Measurements from ENCODE around the gene MMS19.
"Not testable (repeated sequence)": the region's sequence is repeated elsewhere in the genome, so short reads cannot be mapped to it uniquely, and the experiment has no call there.

Gene MMS19

GRCh38 chr10:97498076-97498840 lies at the start of gene MMS19:
Gene MMS19, minus strand, starts transcription at chr10:97498422. Its CDS starts 38 bp downstream, at chr10:97498384.
- peak; percentile 94 for DNase-seq

DNA sequence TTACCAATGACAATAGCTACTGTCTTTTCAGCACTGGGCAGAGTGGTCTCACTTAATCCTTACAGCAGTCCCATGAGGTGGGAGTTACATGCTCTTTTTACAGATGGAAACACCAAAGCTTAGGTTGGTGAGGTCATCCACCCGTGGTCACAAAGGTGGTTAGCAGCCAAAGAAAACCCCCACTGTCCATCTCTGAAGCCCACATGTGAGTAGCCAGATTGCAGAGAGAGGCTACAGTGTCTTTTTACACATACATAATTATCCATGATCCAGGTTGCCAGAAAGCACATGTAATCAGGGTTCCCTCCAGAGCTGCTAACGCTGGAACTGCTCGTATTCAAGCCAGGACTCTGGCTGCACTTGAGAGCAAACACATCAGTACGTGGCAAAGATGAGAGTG lies 49.7 kb upstream of the MMS19 start:
- no peak for DNase-seq

- no peak for DNase-seq
Measured at GRCh38 chr10:97547271-97547600, 49.0 kb upstream of the MMS19 start.

DNA sequence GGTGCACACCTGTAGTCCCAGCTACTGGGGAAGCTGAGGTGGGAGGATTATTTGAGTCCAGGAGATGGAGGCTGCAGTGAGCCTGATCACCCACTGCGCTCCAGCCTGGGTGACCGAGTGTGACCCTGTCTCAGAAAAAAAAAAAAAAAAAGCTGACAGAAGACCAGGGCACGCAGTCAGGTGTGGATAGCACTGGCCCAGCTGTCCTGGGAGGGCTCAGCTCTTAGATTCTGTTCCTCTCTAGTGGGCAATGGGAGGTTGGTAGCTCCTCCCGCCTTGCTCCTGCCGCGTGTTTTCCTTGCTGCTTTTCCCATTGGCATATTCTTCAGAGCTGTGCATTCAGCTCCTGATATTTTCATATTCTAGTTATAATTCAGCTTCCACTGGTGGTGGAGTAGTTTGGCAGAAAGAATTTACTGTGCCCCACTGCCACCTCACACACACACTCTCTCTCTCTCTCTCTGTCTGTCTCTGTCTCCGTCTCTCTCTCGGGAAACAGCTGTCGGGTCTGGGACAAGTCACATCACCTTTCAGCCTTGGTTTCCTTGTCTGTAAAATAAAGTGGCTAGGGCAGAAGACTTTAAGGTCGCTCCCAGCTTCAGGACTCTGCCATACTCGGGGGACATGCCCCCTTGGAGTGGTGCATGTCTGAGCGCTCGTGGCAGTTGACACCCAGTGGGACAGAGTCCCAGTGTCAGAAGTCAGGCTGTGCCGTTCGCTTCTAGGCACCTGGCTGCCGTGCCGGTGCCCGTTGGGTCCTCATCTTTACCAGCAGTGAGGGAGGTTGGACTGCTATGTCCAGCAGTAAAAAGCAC lies 48.4 kb upstream of the MMS19 start:
- DNase-seq = no peak

- DNase-seq = no peak
Measured at GRCh38 chr10:97543025-97543546, 44.9 kb upstream of the MMS19 start.

DNA sequence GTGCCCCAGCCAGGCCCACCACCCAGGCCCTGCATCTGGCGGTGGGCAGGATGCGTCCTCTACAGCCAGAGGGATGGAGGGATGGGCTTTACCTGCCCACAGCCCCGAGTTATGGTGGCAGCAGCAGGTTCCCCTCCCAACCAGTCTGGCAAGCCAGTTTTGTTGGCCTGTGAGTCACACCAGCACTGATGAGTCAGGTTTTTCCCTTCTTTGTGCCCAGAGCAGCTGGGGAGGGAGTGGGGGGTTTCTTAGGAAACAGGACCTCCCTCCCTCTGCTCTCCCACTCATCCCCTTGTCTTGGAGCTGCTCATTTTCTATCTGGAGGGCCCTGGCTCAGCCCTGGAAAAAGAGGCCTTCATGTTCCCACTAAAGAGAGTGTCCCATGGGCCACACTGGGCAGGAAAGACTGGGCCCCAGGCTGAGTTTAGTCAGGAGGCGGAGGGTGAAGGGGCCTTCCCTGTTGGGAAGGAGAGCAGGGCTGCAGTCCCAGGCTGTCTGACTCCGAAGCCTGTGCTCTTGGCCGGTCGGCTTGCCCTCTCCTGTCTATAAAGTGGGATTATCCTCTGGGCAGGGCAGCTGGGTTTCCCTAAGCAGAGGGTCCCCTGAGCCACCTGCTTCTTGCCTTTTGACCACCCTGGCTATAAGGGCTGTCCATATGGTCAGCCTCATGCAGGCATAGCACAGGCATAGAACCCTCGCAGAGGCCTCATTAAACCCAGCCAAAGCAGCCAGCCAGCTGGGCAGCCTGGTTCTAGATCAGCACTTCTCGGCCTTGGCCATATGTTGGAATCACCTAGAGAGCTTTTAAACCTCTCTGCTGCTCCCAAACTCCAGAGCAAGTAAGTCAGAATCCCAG lies 44.2 kb upstream of the MMS19 start:
- DNase-seq = no peak

DNA sequence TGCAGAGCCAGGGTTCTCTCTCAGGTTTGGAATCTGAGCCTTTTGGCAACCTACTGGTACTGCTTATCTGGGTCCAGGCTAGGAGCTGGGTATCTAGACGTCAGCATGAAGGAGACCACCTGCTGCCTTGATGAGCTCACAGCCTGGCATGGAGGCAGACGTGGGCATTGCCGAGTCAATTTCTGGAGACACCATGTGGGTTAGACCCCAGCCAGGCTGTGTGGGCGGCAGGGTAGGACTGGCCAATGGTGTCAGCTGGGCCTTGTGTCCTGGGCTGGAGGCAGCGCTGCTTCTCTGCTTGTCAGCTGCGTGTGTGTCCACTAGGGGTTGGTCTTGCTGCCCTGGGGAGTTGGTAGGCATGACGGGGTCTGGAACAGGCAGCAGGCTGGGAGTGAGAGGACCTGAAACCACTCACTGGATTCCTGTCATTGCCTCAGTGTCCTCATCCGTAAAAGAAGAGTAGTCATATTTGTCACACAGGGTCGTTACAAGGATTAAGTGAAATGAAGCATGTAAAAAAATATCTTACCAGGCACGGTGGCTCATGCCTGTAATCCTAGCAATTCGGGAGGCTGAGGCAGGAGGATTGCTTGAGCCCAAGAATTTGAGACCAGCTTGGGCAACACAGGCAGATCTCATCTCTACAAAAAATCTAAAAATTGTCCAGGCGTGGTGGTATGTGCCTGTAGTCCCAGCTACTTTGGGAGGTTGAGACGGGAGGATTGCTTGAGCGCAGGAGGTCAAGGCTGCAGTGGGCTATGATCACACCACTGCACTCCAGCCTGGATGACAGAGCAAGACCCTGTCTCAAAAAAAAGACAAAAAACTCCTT lies 42.7 kb upstream of the MMS19 start:
- DNase-seq = no peak

DNA sequence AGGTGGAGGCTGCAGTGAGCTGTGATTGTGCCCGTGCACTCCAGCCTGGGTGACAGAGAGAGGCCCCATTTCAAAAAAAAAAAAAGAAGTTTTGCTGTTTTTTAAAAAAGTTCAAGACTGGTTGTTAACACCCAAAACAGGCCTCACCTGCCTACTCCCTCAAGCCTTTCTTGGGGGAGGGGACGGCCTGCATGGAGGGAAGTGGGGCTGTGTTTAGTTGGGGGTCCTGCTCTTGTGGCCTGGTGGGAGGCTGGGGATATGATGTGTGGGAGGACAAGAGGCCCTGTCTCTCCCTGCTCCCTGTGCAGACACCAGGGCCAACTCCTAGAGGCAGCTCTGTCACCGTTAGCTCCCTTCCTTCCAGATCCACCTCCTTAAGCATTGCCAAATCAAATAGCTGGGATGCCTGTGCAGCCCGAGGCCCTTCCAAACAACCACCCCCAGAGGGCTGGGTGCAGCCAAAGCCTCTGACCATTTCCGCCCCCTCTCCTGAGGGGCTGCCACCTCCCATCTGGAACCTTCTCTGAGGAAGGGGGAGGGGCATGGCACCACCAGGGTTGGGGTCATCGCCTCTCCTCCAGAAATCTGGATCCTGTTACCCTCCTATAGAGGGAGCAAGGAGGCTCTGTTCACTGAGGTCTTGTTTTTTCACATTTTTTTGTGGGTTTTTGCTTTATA lies 41.4 kb upstream of the MMS19 start:
- no peak for DNase-seq

DNA sequence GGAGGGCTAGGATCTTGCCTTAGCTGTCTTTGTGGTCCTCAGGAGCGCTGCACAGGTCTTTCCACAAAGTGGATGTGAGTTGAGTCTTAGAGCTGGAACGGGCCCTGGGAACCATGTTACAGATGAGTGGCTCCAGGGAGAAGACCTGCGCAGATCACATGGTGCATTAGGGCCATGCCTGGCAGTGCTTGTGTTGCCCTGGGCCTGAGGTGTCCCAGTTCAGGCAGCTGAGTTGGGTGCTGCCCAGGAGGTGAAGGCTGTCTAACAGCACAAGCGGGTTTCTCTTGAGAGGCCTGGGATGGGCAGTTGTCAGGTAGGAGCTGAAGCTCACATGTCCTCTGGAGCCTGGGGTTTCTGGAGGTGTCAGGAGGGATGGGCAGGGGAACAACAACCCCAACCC lies 40.6 kb upstream of the MMS19 start:
- no peak for DNase-seq

DNA sequence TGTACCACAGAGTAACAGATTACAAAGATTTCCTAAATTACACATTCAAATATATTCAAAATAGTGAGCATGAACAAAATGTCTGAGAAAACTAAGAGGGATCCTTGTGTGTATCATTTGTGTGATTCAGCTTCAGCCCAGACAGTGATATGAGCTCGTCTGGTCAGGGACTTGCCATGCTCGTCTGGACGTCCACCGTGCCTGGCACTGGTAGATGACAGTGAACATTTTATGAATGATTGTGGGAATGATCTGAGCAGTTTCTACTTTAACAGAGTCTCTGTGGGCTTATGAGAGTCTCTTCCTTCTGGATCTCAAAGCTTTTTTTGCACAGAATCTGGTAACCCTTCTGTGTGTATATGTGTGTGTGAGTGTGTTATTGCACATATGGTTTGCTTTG lies 40.2 kb upstream of the MMS19 start:
- no peak for DNase-seq

DNA sequence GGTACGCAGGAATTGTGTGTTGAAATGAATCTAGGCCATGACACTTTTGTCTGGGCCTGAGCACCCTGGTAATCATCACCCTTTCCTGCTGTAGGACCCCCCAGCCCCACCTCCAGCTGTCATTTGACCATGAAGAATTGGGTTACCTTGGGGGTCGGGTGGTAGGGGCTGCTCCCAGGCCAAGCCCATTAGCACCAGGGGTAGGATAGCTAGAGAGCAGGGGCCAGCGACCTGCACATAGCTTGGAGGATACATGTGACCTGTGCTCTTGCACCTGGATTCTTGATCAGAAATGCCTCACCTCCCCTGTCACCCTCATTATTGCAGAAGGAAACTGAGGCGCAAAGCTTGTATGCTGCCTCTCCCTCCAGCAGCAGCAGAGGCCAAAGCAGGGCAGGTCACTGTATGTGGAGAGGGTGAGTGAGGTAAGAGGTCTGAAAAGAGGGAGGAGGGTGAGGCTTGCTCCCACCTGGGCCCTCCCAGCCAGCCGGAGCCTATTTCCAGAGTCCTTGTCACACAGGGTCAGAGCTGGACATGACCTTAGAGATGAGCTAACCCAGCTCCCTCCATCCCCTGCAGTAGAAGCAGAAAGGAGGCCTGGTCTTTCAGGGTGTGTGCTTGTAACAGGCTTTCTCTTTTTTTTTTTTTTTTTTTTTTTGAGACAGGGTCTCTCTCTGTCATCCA lies 39.1 kb upstream of the MMS19 start:
- DNase-seq = no peak

- no peak for DNase-seq
Measured at GRCh38 chr10:97534746-97535367, 36.6 kb upstream of the MMS19 start.

DNA sequence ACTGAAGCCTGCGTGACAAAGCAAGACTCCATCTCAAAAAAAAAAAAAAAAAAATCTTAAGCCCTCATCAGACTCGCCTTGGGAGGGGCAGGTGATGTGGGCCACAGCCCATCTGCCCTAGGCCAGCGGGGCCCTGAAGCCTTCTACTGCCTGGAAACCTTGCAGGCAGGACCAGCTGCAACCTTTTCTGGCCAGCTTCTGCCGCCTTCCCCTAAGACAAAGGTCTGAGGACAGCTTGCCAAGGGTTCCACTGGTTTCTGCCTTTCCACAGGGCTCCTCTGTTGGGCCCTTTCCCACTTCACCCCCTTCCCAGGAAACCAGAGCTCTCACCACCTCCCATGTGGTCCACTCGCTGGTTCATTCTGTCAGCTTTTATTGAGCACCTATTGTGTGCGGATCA lies 35.7 kb upstream of the MMS19 start:
- DNase-seq = no peak

DNA sequence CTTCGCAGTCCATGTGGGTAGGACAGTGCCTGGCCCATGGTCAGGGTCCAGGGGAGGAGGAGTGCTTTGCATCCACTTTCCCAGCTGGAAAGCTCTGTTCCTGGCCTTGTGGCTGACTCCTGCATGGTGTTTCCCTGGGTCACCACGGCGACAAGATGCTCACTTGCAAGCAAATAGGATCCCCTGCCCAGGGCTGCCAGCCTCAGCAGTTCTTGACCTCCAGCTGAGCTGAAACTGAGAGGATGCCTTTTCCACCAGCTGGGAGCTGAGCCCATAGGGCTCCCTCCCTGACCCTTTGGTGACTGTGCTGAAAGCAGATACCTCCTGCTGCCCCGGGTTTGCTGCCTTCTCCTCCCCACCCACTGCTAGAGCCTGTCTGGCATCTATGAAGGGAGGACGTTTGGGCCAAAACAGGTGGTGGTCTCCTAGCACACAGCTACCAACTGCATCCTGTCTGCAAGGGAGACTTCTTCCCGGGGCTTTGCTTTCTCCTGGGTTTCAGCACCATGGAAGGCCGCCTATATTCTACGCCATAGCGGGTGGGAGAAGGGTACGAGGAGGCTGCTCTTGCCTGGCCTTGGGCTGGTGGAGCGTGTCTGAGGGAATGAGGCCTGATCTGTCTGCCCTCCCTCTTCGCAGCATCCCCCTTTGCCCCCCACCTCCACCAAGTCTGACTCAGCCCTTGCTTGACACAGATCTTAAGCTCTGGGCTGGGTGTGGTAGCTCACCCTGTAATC lies 34.9 kb upstream of the MMS19 start:
- no peak for DNase-seq

DNA sequence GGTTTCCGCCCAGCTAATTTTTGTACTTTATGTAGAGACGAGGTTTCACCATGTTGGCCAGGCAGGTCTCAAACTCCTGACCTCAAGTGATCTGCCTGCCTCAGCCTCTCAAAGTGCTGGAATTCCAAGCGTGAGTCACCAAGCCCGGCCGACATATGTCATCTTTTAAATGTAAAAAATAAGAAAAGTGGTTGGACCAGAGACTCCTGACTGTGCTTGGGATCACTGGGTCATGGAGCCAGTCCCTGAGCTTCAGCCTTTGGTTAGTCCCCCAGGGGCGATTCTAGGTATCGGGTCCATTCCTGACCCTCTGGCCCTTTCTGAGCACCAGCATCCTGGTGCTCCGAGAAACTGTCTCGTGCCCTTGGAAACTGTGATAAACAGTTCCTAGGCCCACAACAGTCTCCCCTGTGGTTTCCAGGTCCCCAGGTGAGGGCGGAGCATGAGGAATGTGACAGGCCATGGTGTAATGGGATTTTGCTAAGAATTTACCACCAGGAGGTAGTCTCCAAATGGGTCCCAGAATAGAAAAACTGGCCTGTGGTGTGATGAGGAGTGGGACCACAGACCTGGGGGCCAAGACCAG lies 33.3 kb upstream of the MMS19 start:
- DNase-seq = no peak

GRCh38 chr10:97529685-97530465 lies 31.7 kb upstream of the MMS19 start:
- DNase-seq = no peak

- DNase-seq = not testable (repeated sequence)
Measured at GRCh38 chr10:97528876-97529275, 30.7 kb upstream of the MMS19 start.

GRCh38 chr10:97525683-97526110 lies 27.5 kb upstream of the MMS19 start:
- no peak for DNase-seq

DNA sequence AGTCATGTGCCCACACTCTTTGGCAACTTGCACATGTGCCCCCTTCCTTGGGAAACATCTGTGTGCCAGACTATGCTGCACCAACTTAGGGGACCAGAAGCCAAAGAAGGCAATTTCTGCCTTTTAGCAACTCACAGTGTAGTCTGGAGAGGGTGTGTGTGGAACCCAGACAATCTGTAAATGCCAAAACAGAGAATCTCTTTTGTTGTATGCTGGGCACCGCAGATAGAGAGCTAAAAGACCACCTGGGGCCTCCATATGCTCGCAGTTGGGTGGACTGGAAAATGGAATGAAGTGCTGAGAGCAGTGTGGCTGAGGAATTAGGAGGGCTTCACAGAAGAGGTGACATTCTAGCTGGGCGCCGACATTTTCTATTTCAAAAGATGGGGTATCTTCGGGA lies 26.9 kb upstream of the MMS19 start:
- no peak for DNase-seq
